Measurements from ENCODE around the gene TBX1. TPM values are rescaled to one million over a fixed set of nuclear protein-coding genes. Genes with fewer than 3 reads are reported as not detected.

TBX1 gene
- total and polyA plus RNA-seq, 4 experiments from 2014 or later: not detected

DNA sequence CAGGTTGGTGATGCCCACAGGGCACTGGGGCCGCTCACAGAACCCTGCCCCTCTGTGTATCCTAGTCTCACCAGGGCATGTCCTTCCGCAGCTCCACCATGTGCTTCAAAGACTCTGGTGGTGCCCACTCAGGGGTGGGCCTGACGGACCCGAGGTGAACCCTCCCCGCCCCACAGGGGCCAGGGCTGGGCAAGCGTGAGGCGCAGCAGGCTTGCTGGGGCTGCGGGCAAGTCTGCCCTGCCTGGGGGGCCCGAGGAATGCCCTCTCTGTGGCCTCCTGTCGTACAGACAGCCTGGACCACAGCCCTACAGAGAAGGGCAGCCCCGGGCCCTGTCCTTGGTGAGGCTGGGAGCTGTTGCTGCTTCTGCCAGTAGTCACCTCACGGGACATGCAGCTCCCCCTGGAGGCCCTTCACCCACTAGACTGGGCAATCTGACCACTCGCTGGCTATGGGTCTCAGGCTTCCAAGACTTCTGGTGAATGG lies 40.2 kb downstream of the TBX1 start:
- no peaks in the 10 kb centered on the region for H3K4me1 ChIP-seq (ENCODE audit: insufficient read depth, low read length)
- H3K4me3 ChIP-seq (ENCODE audit: low read length in 2 of 2): no peak overlapping the region
- no peaks in the 10 kb centered on the region for H3K36me3 ChIP-seq (ENCODE audit: insufficient read depth, low read length)
- no peak overlapping the region for H3K27ac ChIP-seq (ENCODE audit: low read depth, low read length)
- DNase-seq: no peak
- no peaks in the 10 kb centered on the region for H3K4me1 Mint-ChIP-seq
- H3K27me3 Mint-ChIP-seq: no peaks in the 10 kb centered on the region
- ChIA-PET CTCF (ENCODE audit: partially characterized antibody) (no interaction called here), POLR2A (ENCODE audit: partially characterized antibody) (no interaction called here)
- no peak overlapping the region for H3K4me3 Mint-ChIP-seq
- H3K9me3 ChIP-seq (ENCODE audit: control insufficient read depth in 1 of 2, low read length in 2 of 2): no peaks in the 10 kb centered on the region
- H3K9me3 Mint-ChIP-seq: peaks cover 0 to 3% (median 0%) of the 10 kb centered on the region in 8 donors
- no peak overlapping the region for H3K27ac Mint-ChIP-seq
- intact Hi-C loops (cut with micrococcal nuclease): no loop called here
- H3K27me3 ChIP-seq (ENCODE audit: insufficient read depth, low read length): no peaks in the 10 kb centered on the region
- peaks cover 16 to 19% of the 10 kb centered on the region in 2 donors for H3K36me3 Mint-ChIP-seq

DNA sequence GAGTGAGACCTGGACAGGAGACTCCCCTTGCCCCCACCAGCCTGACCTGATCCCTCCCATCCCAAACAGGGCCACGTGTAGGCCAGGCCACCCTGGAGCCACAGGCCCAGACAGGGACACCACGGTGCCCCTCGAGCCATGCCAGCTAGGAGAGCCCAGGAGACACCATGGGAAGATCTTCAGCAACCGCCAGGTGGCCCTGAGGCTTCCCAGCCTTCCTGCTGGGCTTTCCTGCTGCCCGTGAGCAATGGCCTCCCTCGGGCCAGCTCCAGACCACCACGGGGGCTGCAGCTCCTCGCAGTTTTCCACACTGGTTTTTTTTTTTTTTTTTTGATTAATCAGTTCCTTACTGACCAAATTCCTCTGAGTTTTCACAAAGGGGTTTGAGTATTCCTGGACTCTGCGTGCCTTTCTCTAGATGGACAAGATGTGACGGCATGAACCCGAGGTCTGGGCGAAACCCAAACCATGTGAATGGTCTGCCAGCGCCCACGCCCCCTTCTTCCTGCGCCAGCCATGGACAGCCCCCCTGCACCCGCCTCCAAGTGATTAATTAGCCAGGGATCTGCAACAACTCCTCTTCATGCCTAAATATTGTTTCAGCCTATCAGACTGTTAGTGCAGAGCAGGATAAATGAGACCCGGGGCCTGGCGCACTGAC lies 40.9 kb downstream of the TBX1 start:
- POLR2A ChIA-PET (ENCODE audit: partially characterized antibody): no interaction called here
- H3K27ac Mint-ChIP-seq: peak overlapping the region in 2 of 7 donors; percentile 12 to 48

DNA sequence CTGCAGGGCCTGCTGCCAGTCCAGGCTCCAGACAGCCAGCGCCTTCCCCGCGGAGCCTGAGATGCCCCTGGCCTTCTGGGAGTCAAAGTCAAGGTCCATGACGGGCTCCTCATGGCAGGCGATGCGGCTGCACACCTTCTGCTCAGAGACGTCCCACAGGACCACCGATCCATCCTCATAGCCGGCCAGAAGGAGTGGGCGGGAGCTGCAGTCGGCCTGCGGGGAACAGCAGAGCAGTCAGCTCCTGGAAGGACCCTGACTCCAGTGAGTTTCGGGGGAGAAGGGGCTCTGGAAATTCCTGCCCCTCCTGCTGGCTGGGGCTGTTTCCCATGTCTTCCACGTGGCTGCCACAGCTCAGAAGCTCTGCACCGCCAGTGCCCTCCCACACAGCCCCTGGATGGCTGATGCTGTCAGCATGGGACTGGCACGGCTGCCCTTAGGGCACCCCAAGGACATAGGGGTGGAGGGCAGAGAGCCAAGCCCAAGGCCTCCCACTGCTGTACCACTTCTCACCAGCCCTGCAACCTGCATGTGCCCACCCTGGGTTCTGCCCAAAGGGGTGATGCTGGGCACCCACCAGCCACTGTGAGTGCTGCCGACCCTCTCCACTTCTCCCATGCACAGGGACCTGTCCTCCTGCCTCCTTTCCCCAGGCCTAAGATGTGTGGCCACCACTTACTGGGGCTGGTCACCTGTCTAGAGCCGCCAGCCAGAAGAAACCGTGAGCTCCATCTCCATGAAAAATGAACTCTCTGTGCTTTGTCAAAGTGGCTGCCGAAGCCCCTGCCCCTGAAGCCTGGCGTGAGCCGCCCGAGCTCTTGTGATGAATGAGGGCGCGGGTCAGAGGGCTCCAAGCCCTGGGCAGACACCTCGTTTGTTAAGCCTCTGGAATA lies 41.7 kb downstream of the TBX1 start:
- peak overlapping the region in 1 of 7 donors; percentile 48 for H3K27ac Mint-ChIP-seq
- H3K36me3 ChIP-seq (ENCODE audit: insufficient read depth, low read length): peaks cover 6% of the 10 kb centered on the region
- no peak for DNase-seq
- H3K9me3 Mint-ChIP-seq: no peaks in the 10 kb centered on the region
- peaks cover 9% of the 10 kb centered on the region for H3K4me1 ChIP-seq (ENCODE audit: insufficient read depth, low read length)
- no peaks in the 10 kb centered on the region for H3K27me3 Mint-ChIP-seq
- H3K4me1 Mint-ChIP-seq: no peaks in the 10 kb centered on the region
- CTCF ChIA-PET (ENCODE audit: partially characterized antibody): no interaction called here
- POLR2A ChIA-PET (ENCODE audit: partially characterized antibody): no interaction called here
- H3K4me3 ChIP-seq (ENCODE audit: low read length in 2 of 2): no peak overlapping the region
- no peaks in the 10 kb centered on the region for H3K9me3 ChIP-seq (ENCODE audit: control insufficient read depth in 1 of 2, low read length in 2 of 2)
- H3K4me3 Mint-ChIP-seq: no peak overlapping the region
- intact Hi-C loops (cut with micrococcal nuclease): no loop called here
- H3K27ac ChIP-seq (ENCODE audit: low read depth, low read length): no peak overlapping the region
- H3K27me3 ChIP-seq (ENCODE audit: insufficient read depth, low read length): no peaks in the 10 kb centered on the region
- peaks cover 18 to 23% of the 10 kb centered on the region in 2 donors for H3K36me3 Mint-ChIP-seq

More for the DNA sequence above, 40.9 kb downstream of the TBX1 start:
- no peak for DNase-seq
- H3K4me1 Mint-ChIP-seq: no peaks in the 10 kb centered on the region
- Histone ChIP-seq H3K27ac (ENCODE audit: low read depth, low read length) (no peak overlapping the region), H3K27me3 (ENCODE audit: insufficient read depth, low read length) (no peaks in the 10 kb centered on the region), H3K36me3 (ENCODE audit: insufficient read depth, low read length) (peaks cover 6% of the 10 kb centered on the region), H3K4me3 (ENCODE audit: low read length in 2 of 2) (no peak overlapping the region), H3K9me3 (ENCODE audit: control insufficient read depth in 1 of 2, low read length in 2 of 2) (no peaks in the 10 kb centered on the region), H3K4me1 (ENCODE audit: insufficient read depth, low read length) (peaks cover 2% of the 10 kb centered on the region)
- CTCF ChIA-PET (ENCODE audit: partially characterized antibody): no interaction called here
- peaks cover 18 to 19% of the 10 kb centered on the region in 2 donors for H3K36me3 Mint-ChIP-seq
- H3K27me3 Mint-ChIP-seq: no peaks in the 10 kb centered on the region
- peaks cover 0 to 3% (median 0%) of the 10 kb centered on the region in 8 donors for H3K9me3 Mint-ChIP-seq
- no peak overlapping the region for H3K4me3 Mint-ChIP-seq
- intact Hi-C loops (cut with micrococcal nuclease): no loop called here

DNA sequence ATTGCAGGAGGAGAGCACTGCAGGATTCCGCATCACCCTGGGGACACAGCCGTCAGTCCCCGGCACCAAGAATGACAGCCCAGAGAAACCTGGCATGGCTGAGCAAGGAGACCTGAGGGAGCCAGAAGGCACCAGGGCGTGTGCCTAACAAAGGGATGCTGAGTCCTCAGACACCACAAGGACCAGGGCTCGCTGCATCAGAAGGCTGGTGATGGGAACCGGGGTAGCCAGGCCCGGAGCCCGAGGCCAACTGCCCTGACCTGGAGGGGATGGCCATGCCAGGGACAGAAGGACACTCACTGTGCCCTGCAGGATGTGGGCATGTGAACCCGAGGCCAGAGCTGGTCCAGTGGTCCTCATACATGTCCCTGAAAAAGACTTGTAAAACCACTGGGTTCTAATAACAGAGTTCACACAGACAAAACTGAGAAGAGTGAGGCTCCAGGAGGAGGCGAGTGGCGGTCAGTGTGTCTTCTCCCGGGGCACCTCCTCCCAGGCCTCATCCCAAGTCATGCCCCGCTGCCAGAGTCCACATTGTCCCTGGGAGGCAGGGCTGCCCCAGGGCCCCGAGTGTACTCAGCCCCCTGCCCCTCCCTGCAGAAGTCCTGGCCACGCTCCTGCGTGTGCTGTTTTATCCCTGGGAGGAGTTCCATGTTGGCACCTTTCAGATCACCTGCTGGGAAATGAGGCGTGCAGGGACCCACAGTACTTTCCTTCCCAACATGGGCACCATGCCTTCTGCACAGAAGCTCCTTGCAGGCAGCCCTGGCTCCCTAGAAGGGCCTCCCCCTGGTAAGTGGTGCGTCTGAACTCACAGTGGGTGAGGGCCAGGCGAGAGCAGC lies 42.5 kb downstream of the TBX1 start:
- H3K4me3 ChIP-seq (ENCODE audit: low read length in 2 of 2): no peak overlapping the region
- H3K4me1 Mint-ChIP-seq: no peaks in the 10 kb centered on the region
- no peaks in the 10 kb centered on the region for H3K9me3 ChIP-seq (ENCODE audit: control insufficient read depth in 1 of 2, low read length in 2 of 2)
- peak overlapping the region in 1 of 7 donors; percentile 48 for H3K27ac Mint-ChIP-seq
- peaks cover 12% of the 10 kb centered on the region for H3K4me1 ChIP-seq (ENCODE audit: insufficient read depth, low read length)
- no peak for DNase-seq
- no peak overlapping the region for H3K4me3 Mint-ChIP-seq
- no peaks in the 10 kb centered on the region for H3K27me3 Mint-ChIP-seq
- CTCF ChIA-PET (ENCODE audit: partially characterized antibody): no interaction called here
- peaks cover 21 to 23% of the 10 kb centered on the region in 2 donors for H3K36me3 Mint-ChIP-seq
- H3K27me3 ChIP-seq (ENCODE audit: insufficient read depth, low read length): no peaks in the 10 kb centered on the region
- no peaks in the 10 kb centered on the region for H3K9me3 Mint-ChIP-seq
- H3K36me3 ChIP-seq (ENCODE audit: insufficient read depth, low read length): peaks cover 6% of the 10 kb centered on the region
- intact Hi-C loops (cut with micrococcal nuclease): no loop called here
- no peak overlapping the region for H3K27ac ChIP-seq (ENCODE audit: low read depth, low read length)
- POLR2A ChIA-PET (ENCODE audit: partially characterized antibody): no interaction called here

DNA sequence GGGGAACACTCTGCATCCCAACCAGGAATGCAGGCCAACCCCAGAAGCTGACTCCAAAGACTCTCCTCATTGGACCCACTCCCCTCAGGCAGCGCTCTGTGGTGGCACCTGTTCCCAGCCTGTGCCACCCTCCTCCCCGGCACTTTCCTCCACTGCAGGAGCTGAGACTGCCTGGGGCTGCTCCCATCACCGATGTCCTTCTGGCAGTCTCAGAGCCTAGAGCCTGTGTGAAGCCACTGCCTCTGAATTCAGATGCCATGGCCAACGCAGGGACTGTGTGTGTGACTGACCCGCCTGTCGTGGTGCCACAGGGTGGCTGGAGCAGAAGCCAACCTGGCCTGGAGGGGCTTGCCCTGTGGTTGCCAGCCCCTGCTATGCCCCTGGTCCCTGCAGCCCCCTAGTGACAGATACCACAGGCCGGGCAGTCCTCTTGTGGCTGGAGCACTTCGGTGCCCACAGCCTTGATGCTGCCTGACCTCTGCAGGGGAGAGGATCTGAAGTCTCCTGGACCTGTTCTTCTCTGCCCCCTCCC lies 43.2 kb downstream of the TBX1 start:
- intact Hi-C loops (cut with micrococcal nuclease): no loop called here
- no peak for DNase-seq
- no peaks in the 10 kb centered on the region for H3K27me3 ChIP-seq (ENCODE audit: insufficient read depth, low read length)
- Mint-ChIP-seq H3K4me3 (no peak overlapping the region), H3K27me3 (no peaks in the 10 kb centered on the region), H3K36me3 (peaks cover 21 to 23% of the 10 kb centered on the region in 2 donors), H3K9me3 (no peaks in the 10 kb centered on the region), H3K27ac (peak overlapping the region in 1 of 7 donors; percentile 48), H3K4me1 (no peaks in the 10 kb centered on the region)
- POLR2A ChIA-PET (ENCODE audit: partially characterized antibody): no interaction called here
- peaks cover 12% of the 10 kb centered on the region for H3K4me1 ChIP-seq (ENCODE audit: insufficient read depth, low read length)
- H3K4me3 ChIP-seq (ENCODE audit: low read length in 2 of 2): no peak overlapping the region
- no peak overlapping the region for H3K27ac ChIP-seq (ENCODE audit: low read depth, low read length)
- CTCF ChIA-PET (ENCODE audit: partially characterized antibody): no interaction called here
- H3K36me3 ChIP-seq (ENCODE audit: insufficient read depth, low read length): peaks cover 6% of the 10 kb centered on the region
- no peaks in the 10 kb centered on the region for H3K9me3 ChIP-seq (ENCODE audit: control insufficient read depth in 1 of 2, low read length in 2 of 2)

DNA sequence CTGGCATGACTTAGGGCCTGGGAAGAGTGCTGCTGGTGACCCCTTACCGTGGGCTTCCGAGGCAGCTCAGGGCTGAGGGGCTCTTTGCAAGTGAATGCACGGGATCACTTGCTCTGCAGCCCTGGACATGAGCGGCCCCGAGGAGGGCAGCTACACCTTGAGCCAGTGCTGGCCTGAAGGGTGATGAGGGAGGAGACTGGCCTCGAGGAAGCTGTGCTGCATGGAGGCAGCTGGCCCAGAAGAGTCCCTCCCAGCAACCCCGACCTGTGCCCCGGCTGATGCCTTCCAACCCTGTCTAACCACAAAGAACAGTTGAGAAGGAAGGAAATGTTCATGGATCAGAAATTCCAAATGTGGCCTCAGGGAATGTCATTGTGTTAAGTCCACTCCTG lies 45.2 kb downstream of the TBX1 start:
- peaks cover 19 to 20% of the 10 kb centered on the region in 2 donors for H3K36me3 Mint-ChIP-seq
- intact Hi-C loops (cut with micrococcal nuclease): no loop called here
- ChIA-PET POLR2A (ENCODE audit: partially characterized antibody) (no interaction called here), CTCF (ENCODE audit: partially characterized antibody) (no interaction called here)
- Histone ChIP-seq H3K4me3 (ENCODE audit: low read length in 2 of 2) (no peak overlapping the region), H3K9me3 (ENCODE audit: control insufficient read depth in 1 of 2, low read length in 2 of 2) (no peaks in the 10 kb centered on the region), H3K27ac (ENCODE audit: low read depth, low read length) (no peak overlapping the region), H3K4me1 (ENCODE audit: insufficient read depth, low read length) (peaks cover 18% of the 10 kb centered on the region), H3K27me3 (ENCODE audit: insufficient read depth, low read length) (no peaks in the 10 kb centered on the region), H3K36me3 (ENCODE audit: insufficient read depth, low read length) (peaks cover 6% of the 10 kb centered on the region)
- no peak overlapping the region for H3K4me3 Mint-ChIP-seq
- no peaks in the 10 kb centered on the region for H3K9me3 Mint-ChIP-seq
- H3K4me1 Mint-ChIP-seq: no peaks in the 10 kb centered on the region
- H3K27ac Mint-ChIP-seq: no peak overlapping the region
- DNase-seq: no peak
- no peaks in the 10 kb centered on the region for H3K27me3 Mint-ChIP-seq

Measured in CD4-positive, alpha-beta memory T cell (primary cell).